GM19467 (cell line): Measurements from ENCODE around the gene IPP.
A peak's percentile ranks its signal among the peaks of the same experiment; 100 is the strongest.
"Not testable (repeated sequence)": the region's sequence is repeated elsewhere in the genome, so short reads cannot be mapped to it uniquely, and the experiment has no call there.

Experiments
- ATAC-seq: cut with Tn5 transposase; IDR thresholded peaks from one replicate; pipeline ENCODE4 v1.9.1; 2021; ENCODE audit warnings: mild to moderate bottlenecking, moderate library complexity; ENCODE audit not compliant: unreplicated experiment

The IPP gene

GRCh38 chr1:45746922-45747321 lies 3.5 kb downstream of the IPP start:
- no peak for ATAC-seq

GRCh38 chr1:45739641-45740156 lies 10.8 kb downstream of the IPP start:
- ATAC-seq: not testable (repeated sequence)

- ATAC-seq: no peak
Measured at GRCh38 chr1:45739137-45739536, 11.3 kb downstream of the IPP start.

GRCh38 chr1:45730780-45731319 lies 19.6 kb downstream of the IPP start:
- ATAC-seq: no peak

GRCh38 chr1:45730075-45730779 lies 20.2 kb downstream of the IPP start:
- no peak for ATAC-seq

- not testable (repeated sequence) for ATAC-seq
Measured at GRCh38 chr1:45726007-45726406, 24.4 kb downstream of the IPP start.

GRCh38 chr1:45723248-45723930 lies 27.1 kb downstream of the IPP start:
- no peak for ATAC-seq

GRCh38 chr1:45722809-45723208 lies 27.6 kb downstream of the IPP start:
- no peak for ATAC-seq

GRCh38 chr1:45721207-45721606 lies 29.2 kb downstream of the IPP start:
- ATAC-seq: no peak

- no peak for ATAC-seq
Measured at GRCh38 chr1:45718289-45718688, 32.2 kb downstream of the IPP start.

GRCh38 chr1:45717386-45717785 lies 33.1 kb downstream of the IPP start:
- not testable (repeated sequence) for ATAC-seq

- no peak for ATAC-seq
Measured at GRCh38 chr1:45716700-45717099, 33.8 kb downstream of the IPP start.

- ATAC-seq: no peak
Measured at GRCh38 chr1:45713711-45714110, 36.7 kb downstream of the IPP start.

- ATAC-seq: no peak
Measured at GRCh38 chr1:45704637-45705036, 45.8 kb downstream of the IPP start.

- ATAC-seq: no peak
Measured at GRCh38 chr1:45694823-45695222, 55.6 kb downstream of the IPP start.

GRCh38 chr1:45693811-45694210 lies 56.6 kb downstream of the IPP start:
- not testable (repeated sequence) for ATAC-seq

- no peak for ATAC-seq
Measured at GRCh38 chr1:45687754-45688740, 62.4 kb downstream of the IPP start, which contains the start of gene TMEM69. TSS of gene TMEM69 (plus strand) at chr1:45688181. CDS start at chr1:45691069, 2,888 bp downstream.

- peak; percentile 80 for ATAC-seq
Measured at GRCh38 chr1:45687014-45687753, 63.3 kb downstream of the IPP start.

- peak; percentile 49 for ATAC-seq
Measured at GRCh38 chr1:45686288-45687013, 64.0 kb downstream of the IPP start, which contains the start of gene GPBP1L1. TSS of gene GPBP1L1 (minus strand) at chr1:45686533. CDS start at chr1:45659087, 27,446 bp downstream.
